Hematopoietic multipotent progenitor cell treated with erythropoietin and hydrocortisone succinate and interleukin-3 and kit ligand, for 17 days (in vitro differentiated cells): ENCODE data around the gene MRPS12.

Experiments used
- DNase-seq: peaks from one replicate; pipeline ENCODE4 v3.0.0-alpha.2; 2015; ENCODE audit warnings: low spot score

Gene MRPS12

DNA sequence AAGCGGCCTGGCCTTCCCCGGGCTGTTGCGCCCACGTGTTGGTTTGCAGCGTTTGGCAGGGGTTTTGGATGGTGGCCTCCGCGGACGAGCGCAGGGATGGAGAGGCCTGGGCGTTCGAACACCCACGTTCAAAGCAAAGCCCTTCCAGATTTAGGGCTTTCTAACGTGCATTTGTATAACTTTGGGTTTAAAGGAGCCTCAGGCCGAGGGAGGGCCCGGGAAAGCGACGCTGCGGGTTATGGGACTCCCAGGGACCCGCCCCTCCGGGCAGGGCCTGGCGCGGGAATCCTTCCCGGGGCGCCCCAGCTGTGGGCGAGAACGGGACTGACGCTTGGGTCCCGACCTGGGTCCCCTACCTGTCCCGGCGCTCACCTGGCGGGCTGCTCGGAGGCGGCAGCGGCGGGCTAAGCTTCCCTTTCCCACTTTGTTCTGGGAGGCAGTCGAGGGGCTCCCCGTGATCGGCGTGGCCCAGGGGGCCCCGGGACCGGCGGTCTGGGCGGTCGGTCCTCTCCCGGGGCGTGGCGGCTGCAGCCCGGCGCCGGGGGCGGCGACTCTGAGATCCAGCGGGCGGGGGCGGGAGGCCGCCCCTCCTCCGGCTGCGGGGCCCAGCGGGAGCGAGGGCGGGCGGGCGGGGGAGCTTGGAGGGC lies 44.6 kb downstream of the MRPS12 start, which contains the start of gene FBXO17:
TSS of gene FBXO17 (minus strand) at position 529 of the 647 bp plus-strand sequence. CDS start 25,423 bp downstream, outside the sequence.
- no peak for DNase-seq

DNA sequence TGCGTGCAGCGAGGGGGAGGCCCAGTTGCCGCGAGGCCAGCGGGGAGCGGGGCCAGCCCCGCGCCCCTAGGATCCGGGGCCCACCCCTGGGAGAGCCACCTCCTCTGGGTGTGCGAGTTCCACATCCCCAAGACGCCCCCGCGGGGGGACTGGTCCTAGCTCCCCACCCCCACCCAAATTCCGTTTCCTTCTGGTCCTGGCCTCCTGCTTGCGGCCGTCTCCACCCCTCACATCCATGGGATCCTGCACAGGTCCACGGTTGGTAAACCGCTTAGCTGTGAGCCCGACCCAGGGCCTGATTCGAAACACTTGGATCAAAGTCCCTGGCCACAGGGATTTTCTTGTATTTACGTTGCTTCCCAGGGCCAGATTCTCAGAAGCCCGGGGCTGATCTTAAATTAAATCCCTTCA lies 45.1 kb downstream of the MRPS12 start:
- no peak for DNase-seq

DNA sequence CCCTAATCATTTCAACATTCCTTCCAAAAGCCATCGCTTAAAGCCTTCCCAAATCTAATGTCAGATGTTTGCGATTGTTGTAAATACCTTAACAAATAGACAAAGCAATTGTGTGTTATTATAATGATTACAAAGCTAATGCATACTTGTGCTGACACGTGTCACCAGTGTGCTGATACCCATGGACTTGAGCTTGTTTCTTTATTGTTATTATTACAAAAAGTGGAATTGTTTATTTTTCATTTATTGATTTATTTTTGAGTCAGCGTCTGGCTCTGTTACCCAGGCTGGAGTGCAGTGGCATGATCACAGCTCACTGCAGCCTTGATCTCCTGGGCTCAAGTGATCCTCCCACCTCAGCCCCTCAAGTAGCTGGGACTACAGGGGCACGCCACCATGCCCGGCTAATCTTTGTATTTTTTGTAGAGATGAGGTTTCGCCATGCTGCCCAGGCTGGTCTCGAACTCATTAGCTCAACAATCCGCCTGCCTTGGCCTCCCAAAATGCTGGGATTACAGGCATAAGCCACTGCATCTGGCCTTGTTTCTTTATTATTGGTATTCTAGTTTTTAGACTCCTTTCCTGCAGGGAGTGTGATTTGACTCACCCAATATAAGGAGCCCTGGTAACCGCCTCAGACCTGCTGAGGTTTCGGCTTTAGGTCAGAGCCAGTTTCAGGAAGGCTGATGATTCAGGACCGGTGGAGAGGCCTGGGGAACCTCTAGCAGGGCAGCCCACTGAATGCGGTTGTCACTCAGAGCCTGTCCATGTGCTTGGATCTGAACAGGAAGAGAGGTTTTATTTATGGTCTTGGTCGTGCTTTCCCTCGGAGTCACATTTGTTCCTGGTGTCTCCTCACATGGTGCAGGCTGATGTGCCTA lies 46.9 kb downstream of the MRPS12 start:
- DNase-seq, result no peak

DNA sequence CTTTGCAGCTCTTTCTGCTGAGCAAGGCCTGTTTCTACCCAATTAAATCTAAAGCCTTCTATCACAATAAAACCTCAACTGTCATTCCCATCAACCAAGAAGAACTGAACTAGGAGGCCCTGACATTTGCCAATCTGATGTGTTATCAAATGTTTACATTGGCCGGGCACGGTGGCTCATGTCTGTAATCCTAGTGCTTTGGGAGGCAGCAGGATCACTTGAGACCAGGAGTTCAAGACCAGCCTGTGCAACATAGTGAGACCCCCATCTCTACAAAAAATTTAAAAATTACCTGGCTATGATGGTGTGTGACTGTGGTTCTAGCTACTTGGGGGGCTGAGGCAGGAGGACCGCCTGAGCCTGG lies 47.6 kb downstream of the MRPS12 start:
- DNase-seq, result no peak

DNA sequence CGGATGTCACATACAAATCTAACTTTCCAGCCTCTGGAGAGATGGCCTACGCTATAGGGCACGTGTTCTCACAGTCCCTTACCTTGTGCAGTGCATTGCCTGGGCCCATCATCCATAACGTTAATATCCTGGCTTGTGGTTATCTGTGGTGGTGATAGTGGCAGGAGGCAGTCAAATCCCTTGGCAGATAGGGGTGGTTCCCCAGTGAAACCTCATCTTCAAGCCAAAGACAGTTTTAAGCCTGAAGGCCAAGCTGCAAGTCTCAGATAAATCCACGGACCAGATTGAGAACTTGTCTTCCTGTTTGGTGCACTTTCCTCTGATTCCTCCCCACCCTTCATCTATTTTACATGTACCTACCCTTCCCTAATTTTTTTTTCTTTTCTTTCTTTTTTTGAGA lies 49.1 kb downstream of the MRPS12 start:
- no peak for DNase-seq

DNA sequence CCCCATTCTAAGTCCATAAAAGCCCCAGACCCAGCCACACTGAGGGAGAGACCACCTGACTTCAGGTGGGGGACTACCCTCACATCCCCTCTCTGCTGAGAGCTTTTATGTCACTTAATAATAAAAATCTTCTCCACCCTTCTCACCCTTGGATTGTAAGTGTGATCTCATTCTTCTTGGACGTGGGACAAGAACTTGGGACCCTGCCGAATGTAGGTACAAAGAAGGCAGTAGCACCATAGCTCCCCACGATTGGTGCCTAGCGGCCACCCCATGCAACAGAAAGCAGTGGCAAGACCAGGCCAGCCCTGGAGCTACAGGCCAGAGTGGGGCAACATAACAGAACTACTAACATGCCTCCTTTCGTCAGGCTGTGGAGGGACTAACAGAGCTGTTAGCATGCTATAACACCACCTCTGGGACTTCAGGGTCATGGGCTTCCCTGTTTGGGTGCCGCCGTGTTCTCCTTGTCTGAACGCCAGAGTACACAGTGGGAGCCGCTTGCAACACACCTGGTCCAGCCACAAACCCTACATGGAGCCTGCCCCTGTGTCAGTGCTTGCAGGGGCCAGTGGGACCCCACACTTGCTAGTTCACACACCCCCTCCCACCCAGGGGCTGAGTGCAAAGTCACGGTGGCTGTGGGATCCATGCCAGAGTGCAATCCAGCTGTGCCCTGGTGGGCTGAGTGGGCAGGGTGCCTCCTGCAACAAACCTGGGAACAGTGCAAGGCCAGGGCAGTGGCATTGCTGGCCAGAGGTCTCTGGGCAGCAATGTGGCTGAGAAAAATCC lies 50.0 kb downstream of the MRPS12 start:
- DNase-seq, result no peak
